ENCODE results near the gene GADD45G.

The GADD45G gene, protein sequence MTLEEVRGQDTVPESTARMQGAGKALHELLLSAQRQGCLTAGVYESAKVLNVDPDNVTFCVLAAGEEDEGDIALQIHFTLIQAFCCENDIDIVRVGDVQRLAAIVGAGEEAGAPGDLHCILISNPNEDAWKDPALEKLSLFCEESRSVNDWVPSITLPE

DNA sequence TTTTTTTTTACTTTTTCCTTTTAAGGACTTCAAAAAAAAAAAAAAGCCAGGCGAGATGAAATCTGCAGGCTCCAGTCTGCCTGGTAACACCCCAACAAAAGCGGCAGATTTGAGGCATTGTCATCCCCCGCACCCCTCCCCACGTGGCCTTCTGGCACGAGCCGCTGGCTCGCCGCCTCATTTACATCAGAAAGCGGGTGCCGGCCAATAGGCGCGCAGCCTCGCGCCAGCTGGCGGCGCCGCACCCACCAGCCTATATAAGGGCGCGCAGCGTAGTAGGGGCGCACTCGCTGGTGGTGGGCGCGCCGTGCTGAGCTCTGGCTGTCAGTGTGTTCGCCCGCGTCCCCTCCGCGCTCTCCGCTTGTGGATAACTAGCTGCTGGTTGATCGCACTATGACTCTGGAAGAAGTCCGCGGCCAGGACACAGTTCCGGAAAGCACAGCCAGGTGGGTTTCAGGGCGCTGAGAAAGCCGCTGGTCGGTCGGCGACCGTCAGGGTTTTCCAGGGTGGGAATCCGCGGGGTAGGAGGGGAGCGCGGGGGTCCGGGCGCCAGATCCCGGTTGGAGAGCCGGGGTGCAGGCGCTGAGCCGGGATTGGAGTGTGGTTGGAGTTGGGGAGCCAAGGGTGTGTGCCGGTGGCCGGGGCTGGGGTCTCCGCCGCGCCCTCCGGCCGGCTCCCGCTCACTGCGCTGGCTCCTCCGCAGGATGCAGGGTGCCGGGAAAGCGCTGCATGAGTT lies at the start of gene GADD45G:
Gene GADD45G (plus strand): TSS at position 284 of the 736 bp plus-strand sequence. CDS start 110 bp downstream, at position 394.
- peak; percentile 91 for DNase-seq

DNA sequence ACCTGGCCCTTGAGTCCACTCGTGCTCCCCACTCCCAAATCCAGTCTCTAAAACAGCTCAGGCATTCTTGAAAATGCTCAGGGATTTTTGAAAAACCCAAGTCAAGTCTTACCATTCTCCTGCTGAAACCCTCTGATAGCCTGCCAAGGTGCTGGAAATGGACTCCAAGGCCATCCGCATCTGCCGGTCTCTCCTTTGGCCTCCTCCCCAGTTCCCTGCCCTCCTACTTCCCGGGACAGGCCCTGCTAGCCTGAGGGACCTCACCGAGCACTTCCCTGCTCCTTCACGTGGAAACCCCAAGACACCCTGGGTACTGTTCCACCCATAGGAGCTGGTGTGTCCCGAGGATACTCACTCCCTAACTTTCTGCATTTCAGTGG lies 49.8 kb upstream of the GADD45G start:
- no peak for DNase-seq

DNA sequence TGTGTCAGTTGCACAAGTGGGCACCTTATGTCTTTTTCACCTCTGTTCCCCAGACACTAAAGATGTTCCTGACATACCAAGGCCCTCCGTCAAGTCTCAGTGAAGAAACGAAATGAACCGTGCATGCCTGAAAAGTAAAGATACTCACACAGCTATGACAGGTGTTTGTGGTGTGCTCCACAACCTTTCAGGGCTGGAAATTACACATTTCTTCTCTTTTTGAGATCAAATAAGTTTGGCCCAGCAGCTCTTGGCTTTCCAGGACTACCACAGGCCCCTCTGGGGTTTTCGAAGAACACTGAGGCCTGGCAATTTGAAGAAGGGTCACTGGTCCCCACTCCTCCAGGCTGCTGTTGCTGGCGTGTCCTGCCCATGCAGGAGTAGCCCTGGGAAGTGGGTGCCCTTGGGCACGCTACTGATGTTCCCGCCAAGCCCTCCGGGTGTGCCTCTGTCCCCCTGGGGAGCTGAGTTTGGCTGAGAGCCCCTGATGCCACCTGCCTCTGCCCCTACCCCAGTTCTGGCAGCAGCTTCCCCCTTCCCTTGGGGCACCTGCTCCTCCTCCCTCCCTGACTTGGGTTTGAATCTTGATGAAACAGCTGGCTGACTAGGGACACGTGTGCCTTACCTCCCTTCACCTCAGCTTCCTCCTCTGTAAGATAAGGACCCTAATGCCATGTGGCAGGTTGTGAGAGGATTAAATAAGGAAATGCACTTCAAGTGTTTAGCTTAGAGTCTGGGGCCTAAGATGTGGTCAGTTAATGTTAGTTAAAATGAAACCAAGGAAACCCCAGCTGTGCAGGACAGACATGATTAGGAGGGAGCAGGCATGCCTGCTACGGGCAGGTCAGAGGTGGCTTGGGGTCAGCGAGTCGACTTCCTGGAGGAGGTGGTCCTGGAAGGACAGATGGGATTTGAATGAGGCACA lies 49.1 kb upstream of the GADD45G start:
- no peak for DNase-seq

DNA sequence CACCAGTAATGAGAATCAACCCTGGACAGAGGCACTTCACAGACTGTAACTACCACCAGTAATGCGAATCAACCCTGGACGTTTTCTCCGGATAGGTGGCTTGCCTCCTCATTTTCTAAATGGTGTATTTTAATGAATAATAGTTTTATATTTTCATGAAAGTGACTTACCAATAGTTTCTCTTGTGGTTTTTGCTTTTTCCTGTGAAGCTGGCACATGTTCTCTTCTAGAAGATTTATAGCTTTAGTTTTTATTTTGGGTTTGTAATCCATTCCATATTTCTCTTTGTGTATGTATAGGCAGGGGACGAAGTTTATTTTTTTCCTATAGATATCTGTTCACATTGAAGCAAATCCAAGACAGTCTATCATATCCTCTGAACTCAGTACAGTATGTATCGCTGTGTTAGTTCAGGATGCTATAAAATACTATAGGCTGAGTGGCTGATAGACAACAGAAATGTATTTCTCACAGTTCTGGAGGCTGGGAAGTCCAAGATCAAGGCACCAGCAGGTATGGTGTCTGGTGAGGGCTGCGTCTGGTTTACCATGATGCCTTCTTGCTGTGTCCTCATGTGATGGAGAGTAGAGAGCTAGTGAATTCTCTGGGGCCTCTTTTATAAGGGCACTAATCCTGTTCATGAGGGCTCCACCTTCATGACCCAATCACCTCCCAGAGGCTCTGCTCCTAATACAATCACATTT lies 46.5 kb upstream of the GADD45G start:
- DNase-seq = no peak

DNA sequence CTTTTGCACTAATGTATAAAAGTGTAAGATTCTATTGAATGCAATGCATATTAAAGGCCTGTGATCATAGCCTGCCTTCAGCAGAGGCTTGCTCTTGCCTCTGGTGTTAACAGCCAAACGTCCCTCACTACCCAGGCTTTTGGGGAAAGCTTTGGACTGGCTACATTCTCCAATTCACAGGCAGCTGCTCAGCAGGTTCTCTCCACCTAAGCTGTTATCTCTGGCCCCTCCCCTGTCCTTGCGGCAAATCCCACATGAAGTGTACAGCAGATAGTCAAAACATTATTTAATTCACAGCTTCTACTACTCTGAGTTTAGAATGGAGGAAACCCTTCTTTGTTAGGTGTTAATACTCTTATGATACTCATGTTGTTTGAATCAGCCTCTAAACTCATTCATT lies 45.9 kb upstream of the GADD45G start:
- DNase-seq = no peak

DNA sequence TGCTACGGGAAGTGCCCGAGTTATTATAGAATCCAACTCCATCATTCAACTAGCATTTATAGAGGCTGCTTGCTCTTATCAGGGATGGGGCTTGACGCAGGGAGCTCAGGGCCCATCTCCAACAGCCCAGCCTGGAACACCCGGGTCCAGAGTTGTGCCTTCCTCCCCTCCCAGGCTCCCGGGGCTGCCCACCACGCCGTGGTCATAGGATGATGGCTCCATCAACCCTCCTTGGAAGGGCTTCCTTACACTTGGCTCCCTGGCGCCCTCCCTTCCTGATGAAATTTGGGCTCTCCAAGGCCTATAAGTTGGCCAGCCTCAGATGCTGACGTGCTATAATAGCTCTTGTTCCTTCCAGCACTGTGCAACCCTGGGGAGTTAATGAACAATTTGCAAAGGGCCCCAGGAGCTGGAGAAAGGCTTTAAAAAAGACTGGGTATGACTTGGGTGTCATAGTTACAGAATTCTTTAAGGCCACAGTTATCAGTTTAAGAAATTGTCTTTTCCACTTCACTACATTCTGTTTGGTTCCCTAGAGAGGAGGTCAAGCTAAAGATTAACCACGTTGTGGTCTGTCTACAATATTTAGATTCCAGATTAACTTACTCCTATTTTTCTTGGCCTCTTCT lies 42.5 kb upstream of the GADD45G start:
- no peak for DNase-seq

DNA sequence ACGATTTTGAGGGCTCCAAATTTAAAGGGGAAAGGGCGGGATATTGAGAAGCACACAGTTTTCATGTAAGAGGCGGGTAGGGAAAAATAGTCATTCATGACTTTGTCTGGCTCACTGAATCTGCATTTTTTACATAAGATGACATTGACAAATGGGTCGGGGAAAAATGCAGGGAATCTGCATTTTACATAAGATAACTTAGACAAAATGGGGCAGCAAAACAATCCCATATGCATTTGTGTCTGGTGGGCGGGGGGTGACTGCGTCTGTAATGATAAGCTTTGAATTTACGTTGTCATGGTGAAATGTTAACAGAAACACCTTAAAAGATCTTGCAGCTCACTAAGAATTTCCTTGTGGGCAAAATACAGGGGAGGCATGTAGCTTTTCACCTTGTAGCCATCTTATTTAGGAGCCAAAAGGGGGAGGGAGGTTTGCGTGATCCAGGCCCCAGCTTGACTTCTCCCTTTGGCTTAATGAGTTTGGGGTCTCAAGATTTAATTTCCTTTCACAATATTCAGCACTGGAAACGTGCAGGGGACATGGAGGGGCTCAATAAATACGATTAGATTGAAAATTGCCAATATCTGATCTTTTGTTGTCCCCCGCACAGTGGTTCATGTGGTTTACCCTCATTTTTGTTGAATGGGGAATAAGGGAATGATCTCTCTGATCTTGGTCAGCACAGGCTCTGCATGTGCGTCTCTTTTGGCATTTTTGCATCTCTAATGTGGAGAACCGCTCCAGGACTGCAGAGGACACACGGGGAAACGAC lies 41.1 kb upstream of the GADD45G start:
- no peak for DNase-seq

DNA sequence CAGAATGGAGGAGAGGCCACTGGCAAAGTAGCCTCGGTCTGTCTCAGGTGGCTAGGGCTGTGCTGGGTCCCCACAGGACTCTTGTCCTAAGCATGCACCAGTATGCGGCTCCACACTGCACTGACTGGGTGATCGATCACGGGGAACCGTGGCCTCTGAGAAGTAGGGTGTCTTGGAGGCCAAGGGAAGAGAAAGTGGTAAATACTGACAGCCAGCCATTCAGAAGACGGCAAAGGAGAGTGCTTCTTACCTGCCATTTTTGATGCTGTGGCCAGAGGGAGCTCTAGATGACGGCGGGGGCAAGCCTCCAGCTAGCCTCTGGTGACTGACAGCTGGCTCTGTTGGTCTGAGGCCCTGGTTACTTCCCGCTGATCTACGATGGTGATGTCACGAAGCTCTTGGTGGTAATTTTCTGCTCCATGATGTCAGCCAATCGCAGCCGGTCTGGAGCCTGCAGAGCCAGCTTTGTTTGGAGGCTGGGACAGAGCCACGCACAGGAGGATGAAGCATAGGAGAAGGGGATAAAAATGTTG lies 40.4 kb upstream of the GADD45G start:
- no peak for DNase-seq

DNA sequence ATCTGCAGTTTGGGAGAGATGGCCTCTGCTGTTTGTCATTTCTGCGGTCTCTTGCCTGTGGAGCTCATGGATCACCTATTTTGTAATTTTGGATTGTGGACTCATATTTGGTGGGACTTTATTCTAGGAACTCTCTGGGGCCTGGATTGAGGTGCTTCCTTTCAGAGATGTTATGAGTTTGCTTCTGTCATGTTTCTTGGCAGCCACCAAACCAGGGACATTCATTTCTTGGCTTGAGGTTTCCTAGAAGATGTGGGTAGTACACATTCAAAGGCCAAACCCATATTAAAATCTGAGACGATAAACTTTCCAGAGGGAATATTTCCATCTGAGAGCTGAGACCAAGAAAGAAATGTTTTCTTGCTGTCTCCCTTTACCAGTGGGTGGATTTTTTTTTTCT lies 37.2 kb upstream of the GADD45G start:
- DNase-seq = no peak

DNA sequence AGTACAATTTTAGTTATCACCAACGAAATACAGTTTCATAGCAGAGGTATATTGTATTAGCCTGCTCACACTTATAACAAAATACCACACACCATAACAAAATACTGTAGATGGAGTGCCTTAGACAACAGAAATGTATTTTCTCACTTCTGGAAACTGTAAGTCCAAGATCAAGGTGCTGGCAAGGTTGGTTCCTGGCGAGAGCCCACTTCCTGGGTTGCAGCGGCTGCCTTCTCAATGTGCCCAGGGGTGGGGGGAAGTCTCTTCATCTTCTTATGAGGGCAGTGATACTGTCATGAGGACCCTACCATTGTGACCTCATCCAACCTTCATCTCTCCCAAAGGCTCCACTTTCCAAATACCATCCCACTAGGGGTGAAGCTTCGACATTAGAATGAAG lies 30.5 kb upstream of the GADD45G start:
- DNase-seq = no peak

DNA sequence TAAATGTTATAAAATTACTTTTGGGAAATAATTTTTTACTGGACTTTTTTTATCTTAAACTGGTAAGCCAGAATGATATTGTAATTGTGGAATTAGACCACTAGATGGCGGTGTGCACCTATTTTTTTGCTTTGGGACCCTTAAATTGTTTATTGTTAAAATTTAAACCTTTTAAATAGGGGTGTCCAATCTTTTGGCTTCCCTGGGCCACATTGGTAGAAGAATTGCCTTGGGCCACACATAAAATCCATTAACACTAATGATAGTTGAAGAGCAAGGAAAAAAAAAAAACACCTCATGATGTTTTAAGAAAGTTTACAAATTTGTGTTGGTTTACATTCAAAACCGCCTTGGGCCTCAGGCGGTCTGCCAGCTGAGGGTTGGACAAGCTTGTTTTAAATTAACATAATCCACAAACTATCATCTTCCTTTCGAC lies 28.4 kb upstream of the GADD45G start:
- DNase-seq = no peak

DNA sequence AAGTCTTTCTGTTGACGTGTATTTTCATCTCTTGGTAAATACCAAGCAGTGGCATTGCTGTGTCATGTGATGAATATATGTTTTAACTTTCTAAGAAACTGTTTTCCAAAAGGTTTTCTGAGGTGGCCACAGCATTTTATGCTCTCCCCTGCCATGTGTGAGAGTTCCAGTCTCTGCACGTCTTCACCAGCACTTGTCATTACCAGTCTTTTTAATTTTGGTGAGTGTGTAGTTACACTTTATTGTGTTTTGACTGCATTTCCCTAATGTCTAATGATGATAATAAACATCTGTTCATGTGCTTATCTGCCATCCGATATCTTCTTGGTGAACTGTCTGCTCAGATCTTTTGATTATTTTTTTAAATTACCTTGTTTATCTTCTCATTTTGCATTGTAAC lies 27.4 kb upstream of the GADD45G start:
- DNase-seq = no peak

DNA sequence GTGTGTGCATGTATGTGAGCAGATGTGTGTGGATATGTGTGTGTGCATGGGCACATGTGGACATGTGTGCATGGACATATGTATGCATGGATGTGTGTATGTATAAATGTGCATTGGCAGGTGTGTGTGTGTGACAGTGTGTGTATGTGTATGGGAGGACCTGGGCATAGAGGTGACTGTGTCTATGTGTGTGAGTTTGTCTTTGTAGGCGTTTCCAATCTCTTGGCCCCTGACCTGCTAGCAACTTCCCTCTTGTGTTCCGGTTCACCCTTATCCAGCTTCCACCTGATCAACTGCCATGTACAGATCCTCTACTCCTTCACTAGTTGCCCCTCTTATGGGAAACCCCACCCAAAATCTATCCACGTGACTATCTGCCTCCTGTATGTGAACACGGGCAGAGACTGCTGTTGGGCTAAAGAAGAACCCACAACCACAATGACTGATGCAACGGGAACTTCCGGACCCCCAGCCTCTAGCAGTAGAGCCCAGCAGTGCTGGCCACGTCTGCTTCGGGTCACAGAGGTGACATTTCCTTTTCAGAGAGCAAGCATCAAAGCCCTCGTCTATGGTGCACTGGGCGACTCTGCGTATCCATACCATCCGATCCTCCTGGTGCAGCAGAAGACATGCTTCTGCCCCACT lies 24.9 kb upstream of the GADD45G start:
- DNase-seq = no peak

DNA sequence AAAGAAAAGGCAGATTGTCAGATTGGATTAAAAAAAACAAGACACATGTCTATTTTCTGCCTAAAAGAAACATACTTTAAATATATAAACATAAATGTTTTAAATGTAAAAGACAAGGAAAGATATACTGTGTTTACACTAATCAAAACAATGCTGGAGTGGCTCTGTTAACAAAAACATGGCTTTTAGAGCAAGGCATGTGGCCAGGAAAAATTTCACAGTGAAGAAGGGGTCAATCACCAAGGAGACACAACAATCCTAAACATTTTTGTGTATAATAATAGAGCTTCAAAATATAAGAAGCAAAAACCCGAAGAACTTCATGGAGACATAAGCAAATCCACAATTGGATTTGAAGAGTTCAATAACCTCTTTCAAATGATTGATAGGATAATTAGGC lies 18.5 kb upstream of the GADD45G start:
- DNase-seq = no peak

DNA sequence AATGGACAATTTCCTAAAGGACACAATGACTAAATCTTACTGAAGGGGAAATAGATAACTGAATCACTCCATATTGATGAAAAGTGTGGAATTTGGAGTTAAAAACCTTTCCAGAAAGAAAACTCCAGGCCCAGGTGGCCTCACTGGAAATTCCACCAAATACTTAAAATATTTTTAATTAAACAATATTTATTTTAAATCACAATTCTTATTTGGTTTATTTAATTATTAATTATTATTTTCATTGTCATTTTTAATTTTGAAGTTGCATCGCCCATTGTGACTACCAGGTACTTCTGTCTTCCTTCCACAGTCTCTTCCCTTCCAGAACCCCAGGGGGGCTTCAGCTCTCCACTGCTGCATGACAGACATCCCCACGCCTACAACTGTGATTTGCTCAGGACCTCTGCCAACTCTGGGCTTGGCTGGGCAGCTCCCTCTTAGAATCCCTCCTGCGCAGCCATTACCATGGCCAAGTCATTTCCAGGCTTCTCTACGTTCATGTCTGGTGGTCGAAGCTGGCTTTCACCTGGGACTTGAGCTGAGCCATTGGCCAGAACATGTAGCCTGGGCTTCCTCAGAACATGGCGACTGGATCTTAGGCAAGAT lies 16.4 kb upstream of the GADD45G start:
- DNase-seq = no peak

DNA sequence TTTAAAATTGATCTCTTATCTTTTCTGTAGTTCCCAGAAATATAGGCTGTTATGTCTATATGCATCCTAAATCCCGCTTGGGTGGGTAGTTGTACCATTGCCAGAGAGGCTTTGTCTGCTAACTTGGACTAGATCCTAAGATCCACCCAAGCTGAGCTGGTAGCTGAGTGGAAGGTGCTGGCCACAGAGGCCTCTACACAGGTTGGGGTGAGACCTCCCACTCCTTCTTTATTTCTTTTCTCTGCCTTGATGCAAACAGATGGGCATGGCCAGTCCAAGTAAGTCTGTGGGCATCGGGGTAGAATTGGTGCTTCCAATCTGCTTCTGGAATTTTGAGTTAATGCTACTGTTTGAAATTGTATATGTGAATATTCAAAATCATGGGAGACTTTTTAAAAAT lies 14.4 kb upstream of the GADD45G start:
- DNase-seq = no peak

DNA sequence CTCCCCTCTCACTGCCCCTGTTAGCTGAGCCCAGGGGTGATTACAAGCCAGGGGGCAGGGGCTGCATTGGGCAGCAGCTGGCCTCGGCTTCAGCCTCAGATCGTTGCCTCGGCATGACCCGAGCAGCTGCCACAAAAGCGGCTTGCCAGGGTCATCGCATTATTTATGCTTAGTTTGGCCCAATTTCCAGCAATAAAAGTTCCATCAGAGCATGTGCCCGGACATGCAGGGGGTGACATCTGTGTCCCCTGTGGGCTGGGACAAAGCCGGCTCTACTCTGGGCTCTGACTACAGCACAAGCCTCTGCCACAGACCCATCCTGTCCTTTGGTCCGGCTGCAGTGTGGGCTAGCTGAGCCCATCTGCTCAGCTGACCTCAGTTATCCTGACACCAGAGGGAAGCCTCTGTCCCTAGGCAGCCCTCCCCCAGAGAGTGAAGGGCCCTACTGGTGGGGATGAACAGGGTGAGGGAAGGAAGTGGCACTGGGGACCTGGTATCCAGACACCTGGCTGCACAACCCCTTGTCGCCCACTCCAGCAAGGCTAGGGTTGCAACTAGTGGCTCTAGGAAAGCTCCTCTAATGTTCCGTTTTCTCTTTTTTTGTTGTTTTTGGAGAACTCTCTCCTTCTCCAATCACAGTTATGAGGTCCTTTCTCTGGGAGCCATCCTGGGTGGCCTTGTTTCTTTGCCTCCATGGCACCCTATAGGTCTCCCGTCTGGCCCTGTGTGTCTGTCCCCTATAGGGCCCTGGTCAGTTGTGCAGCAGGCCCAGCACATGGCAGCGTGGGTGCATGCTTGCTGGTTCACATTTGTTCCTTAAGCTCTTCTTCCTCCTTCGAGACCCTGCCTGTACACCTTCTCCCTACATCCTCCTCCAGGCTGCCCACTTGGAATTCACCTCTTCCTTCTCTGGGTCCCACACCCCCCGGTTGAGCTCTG lies 13.3 kb upstream of the GADD45G start:
- no peak for DNase-seq

DNA sequence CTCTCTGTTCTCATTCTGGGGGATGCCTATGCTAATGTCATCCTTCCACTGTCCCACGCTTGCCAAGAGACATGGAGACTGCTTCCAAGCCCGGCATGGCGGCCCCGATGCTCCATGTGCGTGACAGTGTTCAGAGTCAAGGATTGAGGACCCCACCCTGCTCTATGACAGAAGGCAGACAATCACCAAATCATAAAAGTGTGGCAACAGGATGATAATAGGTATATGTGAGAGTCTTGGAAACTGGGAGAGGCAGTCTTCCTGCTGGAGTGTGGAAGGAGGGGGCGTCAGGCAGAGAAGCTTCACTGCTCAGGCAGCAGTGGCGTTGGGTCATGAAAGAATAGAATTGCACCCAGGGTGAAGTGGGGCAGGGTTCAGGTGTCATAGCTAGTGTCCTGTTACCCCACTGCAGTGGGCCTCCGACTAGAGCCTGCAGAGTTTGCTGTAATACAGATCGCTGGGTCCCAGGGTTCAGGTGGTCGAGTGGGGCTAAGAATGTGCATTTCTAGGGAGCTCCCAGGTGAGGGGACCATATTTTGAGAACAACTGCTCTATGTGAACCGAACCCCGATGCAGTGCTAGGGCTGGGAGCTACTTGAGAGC lies 12.5 kb upstream of the GADD45G start:
- no peak for DNase-seq
